ENCODE data around the gene DUSP5. TPM values are rescaled to one million over a fixed set of nuclear protein-coding genes. Genes with fewer than 3 reads are reported as not detected.

The DUSP5 gene
- total and polyA plus RNA-seq, 8 donors, result 0.58 to 23.2 (median 10.6) TPM

DNA sequence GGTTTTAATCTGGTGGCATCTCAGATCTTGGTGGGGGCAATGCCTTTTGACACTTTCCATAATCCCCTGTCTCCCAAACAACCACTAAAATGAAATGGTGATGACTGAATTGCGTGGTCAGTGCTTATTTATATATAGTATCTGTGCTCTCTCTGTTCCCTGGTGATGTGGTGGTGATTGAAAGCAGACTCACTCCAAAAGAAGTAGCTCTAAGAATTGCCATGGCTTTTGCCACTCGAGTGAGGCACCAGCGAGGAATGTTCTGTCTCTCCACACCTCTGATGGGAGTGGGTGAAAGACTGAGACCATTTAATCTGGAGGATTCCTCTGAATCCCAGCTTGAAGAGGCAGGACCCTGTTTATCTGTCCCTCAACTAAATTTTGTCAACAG is 2.8 kb downstream of the DUSP5 start:
- H3K27me3 ChIP-seq, result peaks cover 0 to 14% (median 7%) of the 10 kb centered on the region in 3 donors
- peak overlapping the region in 2 of 4 donors; percentile 60 to 76 for H3K4me3 ChIP-seq
- H3K9me3 ChIP-seq, result no peaks in the 10 kb centered on the region
- no peaks in the 10 kb centered on the region for H3K36me3 ChIP-seq
- H3K27ac ChIP-seq, result peak overlapping the region in 4 of 5 donors; percentile 89 to 93 (median 92)
- H3K4me1 ChIP-seq, result peaks cover 60 to 89% (median 81%) of the 10 kb centered on the region in 4 donors
- TF ChIP-seq EP300 (IDR thresholded peaks at IDR 0.05) (no peak), POLR2AphosphoS5 (IDR thresholded peaks at IDR 0.05) (peak in 2 of 3 donors; percentile 25 to 47)
- DNase-seq, result peak in 1 of 2 donors; percentile 27
- 61 to 67% (median 67%) methylated on average over 3 of the region's 3 CpGs for WGBS, 5 donors
- intact Hi-C loops (cut with DNase I; ENCODE audit: low total_unique reads), result no loop called here

DNA sequence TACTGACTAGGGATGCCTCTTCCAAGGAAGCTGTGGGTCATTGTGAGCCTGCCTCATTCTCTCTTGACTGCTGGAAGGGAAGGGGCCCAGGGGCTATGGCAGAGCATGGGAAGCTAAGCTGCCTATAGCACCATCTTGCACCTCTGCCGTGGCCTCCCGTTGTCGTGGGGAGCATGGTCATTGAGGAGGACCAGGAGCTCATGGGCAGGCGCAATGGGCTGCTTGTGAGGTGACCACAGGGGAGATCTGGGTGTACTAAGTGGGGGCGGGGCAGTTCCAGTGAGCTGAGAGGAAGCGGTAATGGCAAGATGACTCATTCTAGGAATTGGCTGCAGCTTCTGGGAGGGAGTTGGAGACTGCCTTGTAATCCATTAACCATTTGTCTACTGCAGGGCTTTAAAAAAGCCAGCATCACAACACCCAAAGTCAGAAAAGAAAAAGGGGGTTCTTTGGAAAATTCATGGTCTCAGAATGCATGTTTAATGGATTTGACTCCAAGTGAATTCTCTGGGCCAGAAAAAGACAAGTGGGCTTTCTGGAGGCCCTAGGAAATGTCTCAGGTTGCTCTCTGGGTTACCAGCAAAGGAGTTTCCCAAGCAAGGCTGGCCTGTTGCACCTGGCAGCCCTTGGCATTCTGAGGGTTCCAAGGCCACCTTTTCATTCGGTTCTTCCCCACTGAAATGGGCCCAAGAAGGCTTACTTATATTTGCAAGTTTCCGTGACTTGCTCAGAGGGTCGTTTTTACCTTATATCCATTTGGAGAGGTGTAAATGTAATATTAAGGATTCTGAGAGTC is 3.6 kb downstream of the DUSP5 start:
- H3K27ac ChIP-seq, result peak overlapping the region in 4 of 5 donors; percentile 89 to 93 (median 92)
- intact Hi-C loops (cut with DNase I; ENCODE audit: low total_unique reads), result no loop called here
- no peak for TF ChIP-seq EP300 (IDR thresholded peaks at IDR 0.05)
- TF ChIP-seq CTCF (IDR thresholded peaks at IDR 0.05), result no peak
- peak; percentile 54 to 85 (median 59) for TF ChIP-seq POLR2AphosphoS5 (IDR thresholded peaks at IDR 0.05)
- no peak for TF ChIP-seq POLR2A (IDR thresholded peaks at IDR 0.05)

GRCh38 chr10:110502072-110502845 is 4.6 kb downstream of the DUSP5 start:
- intact Hi-C loops (cut with DNase I; ENCODE audit: low total_unique reads), result no loop called here
- WGBS, 5 donors, result 61 to 73% (median 68%) methylated on average over 6 of the region's 6 CpGs
- Histone ChIP-seq H3K27ac (peak overlapping the region; percentile 3 to 93 (median 91)), H3K4me3 (peak overlapping the region in 2 of 4 donors; percentile 7 to 9), H3K4me1 (peaks cover 51 to 74% (median 68%) of the 10 kb centered on the region in 4 donors), H3K27me3 (peaks cover 0 to 14% (median 7%) of the 10 kb centered on the region in 3 donors), H3K9me3 (no peaks in the 10 kb centered on the region), H3K36me3 (peaks cover 0 to 9% (median 6%) of the 10 kb centered on the region in 4 donors)
- TF ChIP-seq CTCF (IDR thresholded peaks at IDR 0.05), result no peak
- no peak for TF ChIP-seq POLR2AphosphoS5 (IDR thresholded peaks at IDR 0.05)
- TF ChIP-seq POLR2A (IDR thresholded peaks at IDR 0.05), result no peak
- no peak for TF ChIP-seq EP300 (IDR thresholded peaks at IDR 0.05)
- DNase-seq, result no peak

More for the DNA sequence above, 3.6 kb downstream of the DUSP5 start:
- Histone ChIP-seq H3K27me3 (peaks cover 0 to 14% (median 7%) of the 10 kb centered on the region in 3 donors), H3K9me3 (no peaks in the 10 kb centered on the region), H3K4me1 (peaks cover 56 to 83% (median 76%) of the 10 kb centered on the region in 4 donors), H3K4me3 (peak overlapping the region in 3 of 4 donors; percentile 7 to 76 (median 12)), H3K36me3 (peaks cover 0 to under 1% (median 0%) of the 10 kb centered on the region in 4 donors)
- 29 to 35% (median 31%) methylated on average over 8 to 9 of the region's 9 CpGs for WGBS, 5 donors
- peak; percentile 76 to 95 for DNase-seq

- WGBS, 5 donors, result 29 to 46% (median 31%) methylated on average over 3 of the region's 3 CpGs
- H3K36me3 ChIP-seq, result peaks cover under 1 to 15% (median 12%) of the 10 kb centered on the region in 4 donors
- H3K4me1 ChIP-seq, result peaks cover 51 to 73% (median 68%) of the 10 kb centered on the region in 4 donors
- H3K9me3 ChIP-seq, result no peaks in the 10 kb centered on the region
- intact Hi-C loops (cut with DNase I; ENCODE audit: low total_unique reads), result no loop called here
- H3K4me3 ChIP-seq, result no peak overlapping the region
- peak overlapping the region; percentile 3 to 93 (median 89) for H3K27ac ChIP-seq
- DNase-seq, result peak in 1 of 2 donors; percentile 84
- no peak for TF ChIP-seq POLR2A (IDR thresholded peaks at IDR 0.05)
- TF ChIP-seq EP300 (IDR thresholded peaks at IDR 0.05), result no peak
- TF ChIP-seq POLR2AphosphoS5 (IDR thresholded peaks at IDR 0.05), result peak in 2 of 3 donors; percentile 14 to 40
- TF ChIP-seq CTCF (IDR thresholded peaks at IDR 0.05), result no peak
- H3K27me3 ChIP-seq, result peaks cover 0 to 14% (median 7%) of the 10 kb centered on the region in 3 donors
These were observed 5.2 kb downstream of the DUSP5 start for GRCh38 chr10:110502851-110503301.

Measured in stomach (tissue), 9 donors.